HepG2 (cell line): ENCODE results near the gene SMTN. TPM values are rescaled to one million over a fixed set of nuclear protein-coding genes. Genes with fewer than 3 reads are reported as not detected.

Experiments used
- ATAC-seq: fragments of 200-7000 bp; cut with Tn5 transposase; 3 replicates; pipeline ENCODE4 v1.9.1; 2020; ENCODE audit warnings: mild to moderate bottlenecking, moderate library complexity
- BruUV-seq: library from RNA; stranded (reverse); fragments of 400-500 nt; replicated peaks from 2 replicates; lab custom pipeline; 2021; lab: Mats Ljungman, UMichigan
- CTCF ChIA-PET: fragments of 300-600 bp; formaldehyde crosslinking; extraction: SDS; loops from one replicate; lab custom pipeline; 2021; ENCODE audit warnings: low total read pairs, inconsistent platforms, low intra/inter-chr PET ratio; lab: Yijun Ruan, JAX
- POLR2A ChIA-PET: fragments of 350-600 bp; sonication (Branson Sonifier 250); formaldehyde crosslinking; loops from one replicate; lab custom pipeline; 2020; ENCODE audit warnings: antibody characterized with exemption, inconsistent platforms; lab: Yijun Ruan, JAX
- DNase-seq: peaks from one replicate; pipeline ENCODE4 v3.0.0-alpha.2; 2015; ENCODE audit warnings: low spot score
- FAIRE-seq: peaks from 3 replicates; lab custom pipeline; 2011; peaks lifted over from hg19 to GRCh38; lab: Jason Lieb, UNC
- H2AFZ ChIP-seq: one replicate; pipeline ENCODE4 v1.6.1; 2011; ENCODE audit warnings: low read length, inconsistent platforms
- H3K27ac ChIP-seq: fragments of 300-600 bp; 3 replicates; pipeline ENCODE4 v1.8.0; 2011; ENCODE audit warnings: mixed run types, mild to moderate bottlenecking, mixed read lengths, low read length, inconsistent platforms; ENCODE audit not compliant: insufficient read depth; ENCODE audit errors: extremely low read length
- H3K27me3 ChIP-seq, 2 experiments: fragments of 200-600 bp in 1 of 2; 2 replicates in 1 of 2; 3 replicates in 1 of 2; pipeline versions ENCODE4 v1.6.0 to v1.8.0; 2011; ENCODE audit warnings: low read length in 2 of 2, mild to moderate bottlenecking in 2 of 2, moderate library complexity in 2 of 2, inconsistent platforms in 1 of 2; ENCODE audit not compliant: insufficient read depth in 2 of 2, control insufficient read depth in 1 of 2
- H3K36me3 ChIP-seq, 2 experiments: fragments of 200-600 bp in 1 of 2; replicated peaks in 1 of 2; 2 replicates in 1 of 2; 3 replicates in 1 of 2; pipeline versions ENCODE4 v1.5.1 to v1.8.0; 2011; ENCODE audit warnings: low read length in 2 of 2, inconsistent platforms in 1 of 2; ENCODE audit not compliant: insufficient read depth in 2 of 2, control insufficient read depth in 1 of 2
- H3K4me1 ChIP-seq: 2 replicates; pipeline ENCODE4 v1.5.1; 2012; ENCODE audit warnings: low read length, inconsistent platforms; ENCODE audit not compliant: insufficient read depth
- H3K4me2 ChIP-seq: 2 replicates; pipeline ENCODE4 v1.6.0; 2011; ENCODE audit warnings: low read depth, low read length, inconsistent platforms
- H3K4me3 ChIP-seq, 3 experiments: fragments of 200-600 bp in 1 of 3; sonication (generic), shearing (Covaris generic) in 1 of 3; replicated peaks in 1 of 3; 2 replicates each; pipeline ENCODE4 v1.5.1; 2011 to 2016; ENCODE audit warnings: low read length in 3 of 3, inconsistent platforms in 2 of 3, low read depth in 2 of 3, mild to moderate bottlenecking in 2 of 3, control low read depth in 1 of 3, mixed read lengths in 1 of 3; ENCODE audit not compliant: insufficient read depth in 1 of 3
- H3K79me2 ChIP-seq: one replicate; pipeline ENCODE4 v1.6.1; 2011; ENCODE audit warnings: low read length, inconsistent platforms; ENCODE audit not compliant: insufficient read depth
- H3K9ac ChIP-seq: 2 replicates; pipeline ENCODE4 v1.6.0; 2011; ENCODE audit warnings: mild to moderate bottlenecking, low read depth, low read length, inconsistent platforms; ENCODE audit not compliant: insufficient read depth
- H3K9me3 ChIP-seq: 2 replicates; pipeline ENCODE4 v1.5.1; 2012; ENCODE audit warnings: mild to moderate bottlenecking, low read length
- H4K20me1 ChIP-seq: 2 replicates; pipeline ENCODE4 v1.6.0; 2011; ENCODE audit warnings: inconsistent platforms, mild to moderate bottlenecking, low read length, moderate library complexity; ENCODE audit not compliant: insufficient read depth
- CEBPB ChIP-seq: IDR thresholded peaks from 2 replicates; pipeline ENCODE4 v1.6.1; 2011; ENCODE audit warnings: low read depth, low read length, improper control_type of control experiment, borderline replicate concordance
- GATAD2A ChIP-seq: IDR thresholded peaks from 2 replicates; pipeline ENCODE4 v1.6.1; 2016
- MAFK ChIP-seq, 2 experiments: IDR thresholded peaks in 1 of 2; conservative IDR thresholded peaks in 1 of 2; 2 replicates each; pipeline ENCODE4 v1.6.1; 2011; ENCODE audit warnings: improper control_type of control experiment in 2 of 2, low read length in 2 of 2
- MATR3 ChIP-seq: sonication (generic); formaldehyde crosslinking; IDR thresholded peaks from 2 replicates; pipeline ENCODE4 v1.4.0; 2020; ENCODE audit warnings: missing genetic modification reagents
- PCBP1 ChIP-seq: fragments of 200-400 bp; formaldehyde crosslinking; IDR thresholded peaks from 2 replicates; pipeline ENCODE4 v1.6.1; 2017; ENCODE audit warnings: mild to moderate bottlenecking, low read depth, low read length, borderline replicate concordance
- PHF20 ChIP-seq: sonication (generic); formaldehyde crosslinking; IDR thresholded peaks from 2 replicates; pipeline ENCODE4 v1.5.0; 2020; ENCODE audit warnings: mild to moderate bottlenecking, missing genetic modification reagents
- RBFOX2 ChIP-seq: fragments of 200-400 bp; formaldehyde crosslinking; IDR thresholded peaks from 2 replicates; pipeline ENCODE4 v1.6.1; 2017; ENCODE audit warnings: low read depth, mild to moderate bottlenecking, low read length
- ZBTB4 ChIP-seq: sonication (generic); formaldehyde crosslinking; IDR thresholded peaks from 2 replicates; pipeline ENCODE4 v1.4.0; 2020; ENCODE audit warnings: missing genetic modification reagents, mild to moderate bottlenecking, borderline replicate concordance
- ZNF12 ChIP-seq: sonication (generic); formaldehyde crosslinking; IDR thresholded peaks from 2 replicates; pipeline ENCODE4 v1.5.0; 2020; ENCODE audit warnings: missing genetic modification reagents
- ZNF546 ChIP-seq: sonication (generic); formaldehyde crosslinking; conservative IDR thresholded peaks from 2 replicates; pipeline ENCODE4 v1.8.1; 2023; ENCODE audit warnings: mild to moderate bottlenecking, missing genetic modification reagents
- ZNF629 ChIP-seq: sonication (generic); formaldehyde crosslinking; conservative IDR thresholded peaks from 2 replicates; pipeline ENCODE4 v1.5.0; 2020; ENCODE audit warnings: missing genetic modification reagents
- ZNF646 ChIP-seq: sonication (generic); formaldehyde crosslinking; IDR thresholded peaks from 2 replicates; pipeline ENCODE4 v1.9.0; 2021; ENCODE audit warnings: mild to moderate bottlenecking, missing genetic modification reagents
- ZNF816 ChIP-seq: sonication (generic); formaldehyde crosslinking; IDR thresholded peaks from 2 replicates; pipeline ENCODE4 v1.8.0; 2022; ENCODE audit warnings: missing genetic modification reagents, mild to moderate bottlenecking, borderline replicate concordance
- WGBS: methylation state at CpG from one replicate; pipeline ENCODE4 v1.1.6; 2017; ENCODE audit warnings: low lambda C conversion rate; 5-methylcytosine and 5-hydroxymethylcytosine counted together
- in situ Hi-C: cut with HindIII; loops from 2 replicates; pipeline ENCODE4 v1.10.0; 2017; ENCODE audit warnings: low pct_unique_long_range_greater_than_20kb; ENCODE audit not compliant: extremely low pct_ligation_motif_present
- intact Hi-C: fragments of 100-400 bp; cut with micrococcal nuclease; formaldehyde crosslinking; loops from one replicate; pipeline ENCODE4 v1.10.0; 2022; ENCODE audit not compliant: unreplicated experiment
- polyA plus RNA-seq, 8 experiments: library from polyadenylated mRNA; depleted of rRNA in 3 of 8; stranded (reverse) in 7 of 8; unstranded in 1 of 8; fragments of >200 nt; fragmentation: Illumina TruSeq in 4 of 8; extraction: Trizol in 4 of 8; gene quantifications; 2 replicates each; pipeline versions ENCODE4 v1.2.1 to v1.2.3, GENCODE V29; 2011 to 2016; ENCODE audit warnings: low read depth in 4 of 8, missing spikeins in 1 of 8, mixed read lengths in 1 of 8; ENCODE audit not compliant: insufficient read depth in 1 of 8
- total RNA-seq, 5 experiments: library from RNA; depleted of rRNA; stranded (reverse); fragments of >200 nt; fragmentation: Illumina TruSeq; extraction: Trizol; gene quantifications; 2 replicates each; pipeline ENCODE4 v1.2.3, GENCODE V29; 2016; ENCODE audit warnings: low read depth in 1 of 5

Gene SMTN
- total and polyA plus RNA-seq, 2 of the 13 experiments (the other 11 are each of a cell fraction or from before 2014, with no cell fraction given) = 14.7 to 26.1 TPM

GRCh38 chr22:31062566-31063230 lies 18.4 kb upstream of the SMTN start (continued):
- TF ChIP-seq MAFK (conservative IDR thresholded peaks at IDR 0.05 in 1 of 2, IDR thresholded peaks at IDR 0.05 in 1 of 2; ENCODE audit: low read length in 2 of 2) (no peak), ZNF646 (CRISPR knock-in tag) (no peak), ZNF12 (CRISPR knock-in tag) (no peak), MATR3 (no peak)
- TF ChIP-seq, all 625 proteins: peak for 0

GRCh38 chr22:31064369-31064768 lies 16.7 kb upstream of the SMTN start:
- H3K27me3 ChIP-seq = no peaks in the 10 kb centered on the region
- no peaks in the 10 kb centered on the region for H3K36me3 ChIP-seq
- POLR2A ChIA-PET = interaction anchor here (1.1 to 5.5 kb wide), 10 partner anchors 9 to 282 kb away, joined by 3 to 64 read pairs (median 6); partner anchors contain the start of genes MORC2, PATZ1, RNF185 and SMTN
- DNase-seq (no peak), FAIRE-seq (no peak), ATAC-seq (peak; percentile 48)
- in situ Hi-C loops (no loop called here), intact Hi-C loops (no loop called here)
- peaks cover 49% of the 10 kb centered on the region for H3K4me1 ChIP-seq
- peaks cover 9% of the 10 kb centered on the region for H3K79me2 ChIP-seq
- H2AFZ ChIP-seq = peak overlapping the region; percentile 80
- peak overlapping the region; percentile 73 for H3K4me2 ChIP-seq
- 62% methylated on average over 6 of the region's 6 CpGs for WGBS
- peak overlapping the region; percentile 69 for H3K9ac ChIP-seq
- H3K27ac ChIP-seq = peak overlapping the region; percentile 74
- no peaks in the 10 kb centered on the region for H3K9me3 ChIP-seq
- BruUV-seq = TSS peak; percentile 86
- peak overlapping the region; percentile 51 to 70 (median 61) for H3K4me3 ChIP-seq
- CTCF ChIA-PET = no interaction called here
- no peaks in the 10 kb centered on the region for H4K20me1 ChIP-seq
- TF ChIP-seq ZNF816 (CRISPR knock-in tag) (no peak), ZNF629 (CRISPR knock-in tag) (no peak), PHF20 (0 out of 2 replicates have a peak, but pooled peaks have one; percentile 3), RBFOX2 (0 out of 2 replicates have a peak, but pooled peaks have one; percentile 10), GATAD2A (CRISPR knock-in tag) (no peak), CEBPB (no peak), ZBTB4 (CRISPR knock-in tag) (no peak), ZNF546 (CRISPR knock-in tag) (no peak), PCBP1 (no peak)
